Measurements from ENCODE around the gene LIPF. TPM values are rescaled to one million over a fixed set of nuclear protein-coding genes. Genes with fewer than 3 reads are reported as not detected.
"Not testable (repeated sequence)": the region's sequence is repeated elsewhere in the genome, so short reads cannot be mapped to it uniquely, and the experiment has no call there.

Gene LIPF
- total and polyA plus RNA-seq, 2 donors from 2014 or later: not detected

DNA sequence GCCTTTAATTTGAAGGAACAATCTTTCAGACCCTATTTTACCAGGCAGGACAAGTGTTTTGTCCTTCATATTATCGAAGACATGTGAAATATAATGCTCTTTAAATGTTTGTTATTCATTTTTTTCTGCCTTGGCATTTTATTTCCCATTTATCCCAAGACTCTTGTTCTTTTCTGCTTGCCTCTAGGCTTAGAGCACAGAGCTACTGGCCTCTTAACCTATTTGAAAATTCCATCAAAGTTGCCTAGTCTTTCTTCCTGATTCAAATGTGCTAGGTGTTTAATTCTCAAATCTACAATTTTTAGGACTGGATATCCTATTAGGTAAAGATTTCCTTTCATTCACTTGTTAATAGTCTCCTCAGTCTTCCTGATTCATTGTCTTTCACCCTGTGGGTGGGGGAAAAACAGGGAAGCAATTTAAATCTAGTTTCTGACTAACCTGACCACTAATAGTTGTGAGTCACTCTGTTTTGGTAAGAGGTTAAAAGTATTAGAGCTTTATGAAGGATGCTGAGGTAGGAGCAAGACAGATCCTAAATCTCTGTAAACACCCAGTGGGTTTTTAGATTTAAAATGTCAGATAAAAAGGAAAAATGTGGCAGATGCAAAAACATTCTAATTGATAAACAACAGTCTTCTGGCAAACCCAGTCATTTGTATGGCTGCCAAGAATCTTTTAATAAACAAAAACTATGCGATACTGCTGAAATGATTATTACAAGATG lies 43.4 kb downstream of the LIPF start:
- no peaks in the 10 kb centered on the region for H3K4me1 ChIP-seq (ENCODE audit: control insufficient read depth in 2 of 3, insufficient read depth in 2 of 3, low read depth in 1 of 3, low read length in 3 of 3)
- DNase-seq (no peak), FAIRE-seq (no peak)
- intact Hi-C loops (cut with DNase I): no loop called here
- H3K27me3 ChIP-seq (ENCODE audit: control insufficient read depth, insufficient read depth, low read length): no peaks in the 10 kb centered on the region
- TF ChIP-seq, protein P1, sequence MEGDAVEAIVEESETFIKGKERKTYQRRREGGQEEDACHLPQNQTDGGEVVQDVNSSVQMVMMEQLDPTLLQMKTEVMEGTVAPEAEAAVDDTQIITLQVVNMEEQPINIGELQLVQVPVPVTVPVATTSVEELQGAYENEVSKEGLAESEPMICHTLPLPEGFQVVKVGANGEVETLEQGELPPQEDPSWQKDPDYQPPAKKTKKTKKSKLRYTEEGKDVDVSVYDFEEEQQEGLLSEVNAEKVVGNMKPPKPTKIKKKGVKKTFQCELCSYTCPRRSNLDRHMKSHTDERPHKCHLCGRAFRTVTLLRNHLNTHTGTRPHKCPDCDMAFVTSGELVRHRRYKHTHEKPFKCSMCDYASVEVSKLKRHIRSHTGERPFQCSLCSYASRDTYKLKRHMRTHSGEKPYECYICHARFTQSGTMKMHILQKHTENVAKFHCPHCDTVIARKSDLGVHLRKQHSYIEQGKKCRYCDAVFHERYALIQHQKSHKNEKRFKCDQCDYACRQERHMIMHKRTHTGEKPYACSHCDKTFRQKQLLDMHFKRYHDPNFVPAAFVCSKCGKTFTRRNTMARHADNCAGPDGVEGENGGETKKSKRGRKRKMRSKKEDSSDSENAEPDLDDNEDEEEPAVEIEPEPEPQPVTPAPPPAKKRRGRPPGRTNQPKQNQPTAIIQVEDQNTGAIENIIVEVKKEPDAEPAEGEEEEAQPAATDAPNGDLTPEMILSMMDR (IDR thresholded peaks at IDR 0.05; ENCODE audit: borderline replicate concordance, extremely low read depth, insufficient read depth): no peak
- H3K36me3 ChIP-seq (ENCODE audit: control insufficient read depth in 2 of 3, insufficient read depth in 3 of 3, low read length in 3 of 3): no peaks in the 10 kb centered on the region
- no peaks in the 10 kb centered on the region for H3K9me3 ChIP-seq (ENCODE audit: control insufficient read depth in 2 of 3, insufficient read depth in 1 of 3, low read length in 3 of 3)
- H3K4me3 ChIP-seq (ENCODE audit: low read length in 3 of 3): no peak overlapping the region
- H3K9ac ChIP-seq (ENCODE audit: low read length in 3 of 3): no peak overlapping the region
- no peak overlapping the region for H3K27ac ChIP-seq (ENCODE audit: low read depth in 2 of 2, low read length in 2 of 2)

DNA sequence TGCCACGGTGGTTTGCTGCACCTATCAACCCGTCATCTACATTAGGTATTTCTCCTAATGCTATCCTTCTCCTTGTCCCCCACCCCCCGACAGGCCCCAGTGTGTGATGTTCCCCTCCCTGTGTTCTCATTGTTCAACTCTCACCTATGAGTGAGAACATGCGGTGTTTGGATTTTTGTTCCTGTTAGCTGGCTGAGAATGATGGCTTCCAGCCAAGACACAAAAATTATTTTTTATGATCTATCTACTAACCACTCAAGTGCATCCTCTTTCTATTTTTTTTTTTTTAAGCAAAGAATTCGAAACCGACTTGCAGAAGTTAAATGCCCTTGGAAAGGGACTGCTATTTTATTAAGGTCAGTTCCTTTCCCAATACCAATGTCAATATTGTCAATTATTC lies 45.1 kb downstream of the LIPF start:
- DNase-seq; intact Hi-C loops (cut with DNase I); H3K36me3 ChIP-seq (ENCODE audit: control insufficient read depth in 2 of 3, insufficient read depth in 3 of 3, low read length in 3 of 3); H3K4me1 ChIP-seq (ENCODE audit: control insufficient read depth in 2 of 3, insufficient read depth in 2 of 3, low read depth in 1 of 3, low read length in 3 of 3); H3K4me3 ChIP-seq (ENCODE audit: low read length in 3 of 3); H3K9ac ChIP-seq (ENCODE audit: low read length in 3 of 3); FAIRE-seq; H3K9me3 ChIP-seq (ENCODE audit: control insufficient read depth in 2 of 3, insufficient read depth in 1 of 3, low read length in 3 of 3); H3K27me3 ChIP-seq (ENCODE audit: control insufficient read depth, insufficient read depth, low read length); H3K27ac ChIP-seq (ENCODE audit: low read depth in 2 of 2, low read length in 2 of 2): not testable (repeated sequence)

DNA sequence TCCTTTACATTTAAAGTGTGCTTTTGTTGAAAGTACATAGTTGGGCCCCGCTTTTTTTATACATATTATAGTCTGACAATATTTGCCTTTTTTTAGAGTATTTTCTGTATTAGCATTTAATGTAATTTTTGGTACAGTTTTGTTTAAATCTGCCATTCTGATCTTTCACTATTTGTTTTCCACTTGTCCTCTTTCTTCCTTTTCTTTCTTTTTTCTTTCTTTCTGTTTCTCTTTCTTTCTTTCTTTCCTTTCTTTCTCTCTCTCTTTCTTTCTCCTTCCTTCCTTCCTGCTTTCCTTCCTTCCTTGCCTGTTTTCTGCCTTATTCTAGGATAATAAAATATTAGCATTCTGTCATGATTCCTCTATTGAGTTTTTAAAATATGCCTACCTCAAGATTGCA lies 51.3 kb downstream of the LIPF start:
- no peak for FAIRE-seq
- intact Hi-C loops (cut with DNase I): no loop called here
- Histone ChIP-seq H3K9me3 (ENCODE audit: control insufficient read depth in 2 of 3, insufficient read depth in 1 of 3, low read length in 3 of 3) (no peaks in the 10 kb centered on the region), H3K4me1 (ENCODE audit: control insufficient read depth in 2 of 3, insufficient read depth in 2 of 3, low read depth in 1 of 3, low read length in 3 of 3) (no peaks in the 10 kb centered on the region), H3K27me3 (ENCODE audit: control insufficient read depth, insufficient read depth, low read length) (no peaks in the 10 kb centered on the region), H3K27ac (ENCODE audit: low read depth in 2 of 2, low read length in 2 of 2) (no peak overlapping the region), H3K9ac (ENCODE audit: low read length in 3 of 3) (no peak overlapping the region), H3K36me3 (ENCODE audit: control insufficient read depth in 2 of 3, insufficient read depth in 3 of 3, low read length in 3 of 3) (no peaks in the 10 kb centered on the region), H3K4me3 (ENCODE audit: low read length in 3 of 3) (no peak overlapping the region)
- TF ChIP-seq, protein P1 (IDR thresholded peaks at IDR 0.05; ENCODE audit: borderline replicate concordance, extremely low read depth, insufficient read depth): no peak
- no peak for DNase-seq

GRCh38 chr10:88721392-88721791 lies 57.1 kb downstream of the LIPF start:
- FAIRE-seq: no peak
- intact Hi-C loops (cut with DNase I): no loop called here
- no peak for DNase-seq
- Histone ChIP-seq H3K27me3 (ENCODE audit: control insufficient read depth, insufficient read depth, low read length) (no peaks in the 10 kb centered on the region), H3K27ac (ENCODE audit: low read depth in 2 of 2, low read length in 2 of 2) (no peak overlapping the region), H3K4me1 (ENCODE audit: control insufficient read depth in 2 of 3, insufficient read depth in 2 of 3, low read depth in 1 of 3, low read length in 3 of 3) (no peaks in the 10 kb centered on the region), H3K4me3 (ENCODE audit: low read length in 3 of 3) (no peak overlapping the region), H3K36me3 (ENCODE audit: control insufficient read depth in 2 of 3, insufficient read depth in 3 of 3, low read length in 3 of 3) (no peaks in the 10 kb centered on the region), H3K9ac (ENCODE audit: low read length in 3 of 3) (no peak overlapping the region), H3K9me3 (ENCODE audit: control insufficient read depth in 2 of 3, insufficient read depth in 1 of 3, low read length in 3 of 3) (no peaks in the 10 kb centered on the region)
- TF ChIP-seq, protein P1 (IDR thresholded peaks at IDR 0.05; ENCODE audit: borderline replicate concordance, extremely low read depth, insufficient read depth): no peak

All from kidney (tissue), 14 donors.